MM.1S (cell line): Measurements from ENCODE around the gene CASP8.

Experiments used
- DNase-seq: peaks from one replicate; pipeline ENCODE4 v3.0.0-alpha.2; 2015
- H2AFZ ChIP-seq: fragments of 300-600 bp; sonication (generic); 2 replicates; pipeline ENCODE4 v1.6.0; 2016; ENCODE audit warnings: antibody characterized with exemption, low read length
- H3F3A ChIP-seq: fragments of 300-600 bp; sonication (generic); 2 replicates; pipeline ENCODE4 v1.6.1; 2016; ENCODE audit warnings: mild to moderate bottlenecking, antibody characterized with exemption, low read length, moderate library complexity, mixed read lengths; ENCODE audit not compliant: insufficient read depth
- H3K27ac ChIP-seq: fragments of 300-600 bp; sonication (generic); 2 replicates; pipeline ENCODE4 v1.5.1; 2016; ENCODE audit warnings: mild to moderate bottlenecking, low read length
- H3K27me3 ChIP-seq: fragments of 300-600 bp; sonication (generic); replicated peaks from 2 replicates; pipeline ENCODE4 v1.6.0; 2016; ENCODE audit warnings: low read length; ENCODE audit not compliant: insufficient read depth
- H3K36me3 ChIP-seq: fragments of 300-600 bp; sonication (generic); replicated peaks from 2 replicates; pipeline ENCODE4 v1.6.1; 2016; ENCODE audit warnings: mild to moderate bottlenecking, low read length, mixed read lengths; ENCODE audit not compliant: insufficient read depth
- H3K4me1 ChIP-seq: fragments of 300-600 bp; sonication (generic); 2 replicates; pipeline ENCODE4 v1.6.1; 2016; ENCODE audit warnings: low read length, mixed read lengths
- H3K4me2 ChIP-seq: fragments of 300-600 bp; sonication (generic); 2 replicates; pipeline ENCODE4 v1.6.0; 2016; ENCODE audit warnings: low read depth, low read length
- H3K4me3 ChIP-seq: fragments of 300-600 bp; sonication (generic); 2 replicates; pipeline ENCODE4 v1.5.1; 2016; ENCODE audit warnings: low read length, mixed read lengths
- H3K79me2 ChIP-seq: fragments of 300-600 bp; sonication (generic); 2 replicates; pipeline ENCODE4 v1.6.1; 2016; ENCODE audit warnings: mixed run types, low read length, mixed read lengths
- H3K9ac ChIP-seq: fragments of 300-600 bp; sonication (generic); 2 replicates; pipeline ENCODE4 v1.6.1; 2016; ENCODE audit warnings: low read length, mixed read lengths
- H3K9me2 ChIP-seq: fragments of 300-600 bp; sonication (generic); replicated peaks from 2 replicates; pipeline ENCODE4 v1.6.1; 2016; ENCODE audit warnings: mild to moderate bottlenecking, low read length, mixed read lengths; ENCODE audit not compliant: insufficient read depth
- H3K9me3 ChIP-seq: fragments of 300-600 bp; sonication (generic); replicated peaks from 2 replicates; pipeline ENCODE4 v1.6.1; 2016; ENCODE audit warnings: mild to moderate bottlenecking, low read length, mixed read lengths; ENCODE audit not compliant: insufficient read depth
- H4K20me1 ChIP-seq: fragments of 300-600 bp; sonication (generic); 2 replicates; pipeline ENCODE4 v1.6.1; 2016; ENCODE audit warnings: mild to moderate bottlenecking, low read length, moderate library complexity, mixed read lengths; ENCODE audit not compliant: insufficient read depth
- EZH2 ChIP-seq: fragments of 300-600 bp; sonication (generic); optimal IDR thresholded peaks from 2 replicates; pipeline ENCODE3; 2017; ENCODE audit warnings: low read depth, mild to moderate bottlenecking, antibody characterized with exemption, low read length, mixed read lengths
- EZH2phosphoT487 ChIP-seq: fragments of 300-600 bp; sonication (generic); IDR thresholded peaks from 2 replicates; pipeline ENCODE4 v1.6.1; 2018; ENCODE audit warnings: antibody characterized with exemption, low read length
- TF ChIP-seq, protein P1 (sequence below): fragments of 300-600 bp; sonication (generic); IDR thresholded peaks from 2 replicates; pipeline ENCODE4 v1.5.1; 2016; ENCODE audit warnings: antibody characterized with exemption, low read length, mixed read lengths

CASP8 gene

DNA sequence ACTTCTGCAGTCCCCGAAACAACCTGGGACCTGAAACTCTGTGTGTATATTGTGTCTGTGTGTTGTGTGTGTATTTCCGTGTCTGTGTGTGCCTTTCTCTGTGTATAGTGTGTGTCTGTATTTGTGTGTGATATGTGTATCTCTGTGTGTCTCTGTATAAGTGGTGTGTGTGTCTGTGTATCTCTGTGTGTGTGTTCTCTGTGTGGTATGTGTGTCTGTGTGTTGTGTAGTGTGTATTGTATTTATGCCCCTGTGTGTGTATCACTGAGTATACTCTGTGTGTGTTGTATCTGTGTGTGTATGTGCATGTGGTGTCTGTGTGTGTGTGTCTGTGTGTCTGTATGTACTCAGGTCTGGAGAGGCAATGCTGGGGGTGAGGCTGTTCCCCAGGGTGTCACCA lies 11.6 kb downstream of the CASP8 start:
- Histone ChIP-seq H4K20me1 (peaks cover 30% of the 10 kb centered on the region), H2AFZ (no peak overlapping the region), H3K9ac (no peak overlapping the region), H3K9me2 (no peaks in the 10 kb centered on the region), H3K9me3 (no peaks in the 10 kb centered on the region), H3K27me3 (no peaks in the 10 kb centered on the region), H3F3A (peaks cover 6% of the 10 kb centered on the region; the same call in 1 of the 2 replicates), H3K4me3 (no peak overlapping the region), H3K36me3 (peaks cover 31% of the 10 kb centered on the region), H3K4me1 (no peaks in the 10 kb centered on the region), H3K4me2 (no peak overlapping the region), H3K79me2 (peaks cover 99% of the 10 kb centered on the region), H3K27ac (no peak overlapping the region)
- no peak for DNase-seq
- TF ChIP-seq EZH2phosphoT487, result no peak

DNA sequence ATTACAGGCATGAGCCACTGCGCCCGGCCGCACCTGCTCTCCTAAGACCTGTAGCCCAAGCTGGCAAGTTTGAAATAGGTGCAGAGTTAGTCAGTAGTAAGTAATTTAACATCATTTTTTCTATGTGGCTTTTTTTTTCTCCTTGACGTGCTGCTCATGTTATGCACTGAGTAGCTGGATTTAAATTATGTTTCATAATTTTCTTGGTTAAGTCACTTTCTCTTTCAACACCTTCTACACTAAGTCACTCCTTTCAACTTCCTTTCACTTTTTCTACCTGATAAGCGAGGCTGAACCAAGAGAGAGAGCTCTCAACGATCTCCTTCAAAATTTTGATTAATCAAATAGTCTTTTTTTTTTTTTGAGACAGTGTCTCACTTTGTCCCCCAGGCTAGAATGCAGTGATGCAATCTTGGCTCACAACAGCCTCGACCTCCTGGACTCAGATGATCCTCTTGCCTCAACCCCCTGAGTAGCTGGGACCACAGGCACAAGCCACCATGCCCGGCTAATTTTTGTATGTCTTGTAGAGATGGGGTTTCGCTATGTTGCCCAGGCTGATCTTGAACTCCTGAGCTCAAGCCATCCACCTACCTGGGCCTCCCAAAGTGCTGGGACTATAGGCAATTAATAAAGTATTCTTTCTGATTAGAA lies 13.1 kb downstream of the CASP8 start:
- H4K20me1 ChIP-seq, result peaks cover 22% of the 10 kb centered on the region; the same call in 1 of the 2 replicates
- H3K4me2 ChIP-seq, result no peak overlapping the region
- peaks cover 83% of the 10 kb centered on the region for H3K79me2 ChIP-seq

DNA sequence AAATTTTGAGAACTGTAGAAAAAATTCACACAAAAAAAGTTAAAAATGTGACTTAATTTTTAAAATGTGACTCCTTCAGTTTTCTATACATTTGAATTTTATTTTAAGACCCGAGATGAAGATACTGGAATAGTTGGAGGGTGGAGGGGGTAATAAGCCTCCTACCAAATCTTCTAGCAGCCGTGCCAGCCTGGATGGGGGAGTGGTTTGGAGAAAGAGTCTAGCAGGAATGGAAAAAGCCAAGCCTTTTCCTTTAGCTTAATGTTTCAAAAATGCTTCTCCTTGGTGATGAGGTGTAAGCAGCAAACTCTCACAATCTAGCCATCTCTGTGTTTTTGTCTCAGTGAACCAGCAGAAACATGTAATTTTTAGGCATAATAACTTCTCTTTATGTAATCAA lies 14.7 kb downstream of the CASP8 start:
- Histone ChIP-seq H3K4me1 (no peaks in the 10 kb centered on the region), H3K9me3 (no peaks in the 10 kb centered on the region), H4K20me1 (0 out of 2 replicates have a peak, but pooled peaks cover 15% of the 10 kb centered on the region), H3K9ac (no peak overlapping the region), H3K27ac (no peak overlapping the region), H3K27me3 (no peaks in the 10 kb centered on the region), H3K4me3 (no peak overlapping the region), H3K36me3 (peaks cover 28% of the 10 kb centered on the region), H3K9me2 (no peaks in the 10 kb centered on the region), H2AFZ (no peak overlapping the region), H3K79me2 (peaks cover 73% of the 10 kb centered on the region), H3K4me2 (no peak overlapping the region), H3F3A (0 out of 2 replicates have a peak, but pooled peaks cover 3% of the 10 kb centered on the region)
- DNase-seq, result no peak
- TF ChIP-seq, protein P1, sequence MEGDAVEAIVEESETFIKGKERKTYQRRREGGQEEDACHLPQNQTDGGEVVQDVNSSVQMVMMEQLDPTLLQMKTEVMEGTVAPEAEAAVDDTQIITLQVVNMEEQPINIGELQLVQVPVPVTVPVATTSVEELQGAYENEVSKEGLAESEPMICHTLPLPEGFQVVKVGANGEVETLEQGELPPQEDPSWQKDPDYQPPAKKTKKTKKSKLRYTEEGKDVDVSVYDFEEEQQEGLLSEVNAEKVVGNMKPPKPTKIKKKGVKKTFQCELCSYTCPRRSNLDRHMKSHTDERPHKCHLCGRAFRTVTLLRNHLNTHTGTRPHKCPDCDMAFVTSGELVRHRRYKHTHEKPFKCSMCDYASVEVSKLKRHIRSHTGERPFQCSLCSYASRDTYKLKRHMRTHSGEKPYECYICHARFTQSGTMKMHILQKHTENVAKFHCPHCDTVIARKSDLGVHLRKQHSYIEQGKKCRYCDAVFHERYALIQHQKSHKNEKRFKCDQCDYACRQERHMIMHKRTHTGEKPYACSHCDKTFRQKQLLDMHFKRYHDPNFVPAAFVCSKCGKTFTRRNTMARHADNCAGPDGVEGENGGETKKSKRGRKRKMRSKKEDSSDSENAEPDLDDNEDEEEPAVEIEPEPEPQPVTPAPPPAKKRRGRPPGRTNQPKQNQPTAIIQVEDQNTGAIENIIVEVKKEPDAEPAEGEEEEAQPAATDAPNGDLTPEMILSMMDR, result no peak
- no peak for TF ChIP-seq EZH2phosphoT487
- TF ChIP-seq EZH2, result no peak

More for the DNA sequence above, 13.1 kb downstream of the CASP8 start:
- DNase-seq, result peak; percentile 3
- TF ChIP-seq EZH2, result no peak
- TF ChIP-seq, protein P1, result no peak
- TF ChIP-seq EZH2phosphoT487, result no peak
- Histone ChIP-seq H3K27ac (no peak overlapping the region), H3K9me2 (no peaks in the 10 kb centered on the region), H3K4me1 (no peaks in the 10 kb centered on the region), H3K9ac (no peak overlapping the region), H3K9me3 (no peaks in the 10 kb centered on the region), H3K27me3 (no peaks in the 10 kb centered on the region), H3K4me3 (no peak overlapping the region), H3K36me3 (peaks cover 25% of the 10 kb centered on the region), H2AFZ (no peak overlapping the region), H3F3A (peaks cover 6% of the 10 kb centered on the region; the same call in 1 of the 2 replicates)

DNA sequence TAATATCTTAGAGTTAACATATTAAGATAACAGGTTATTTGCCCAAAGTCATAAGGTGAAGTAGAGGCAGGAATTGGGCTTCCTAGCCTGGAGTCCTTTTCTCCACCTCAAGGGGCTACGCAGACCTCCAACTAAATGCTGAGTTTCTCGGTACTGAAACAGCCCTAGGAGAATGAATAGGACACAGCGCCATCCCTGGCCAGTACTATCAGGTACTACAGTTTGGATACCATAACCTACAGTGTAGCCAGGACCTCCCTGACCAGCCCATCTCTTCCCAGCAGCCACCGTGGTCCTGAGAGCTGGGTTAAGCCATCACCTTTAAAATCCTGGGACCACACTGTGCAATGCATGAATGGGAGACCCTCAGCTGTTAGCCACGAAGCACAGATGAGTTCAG lies 15.7 kb downstream of the CASP8 start:
- Histone ChIP-seq H3K4me3 (no peak overlapping the region), H3K9me3 (no peaks in the 10 kb centered on the region), H3K4me2 (no peak overlapping the region), H3F3A (0 out of 2 replicates have a peak, but pooled peaks cover 3% of the 10 kb centered on the region), H2AFZ (no peak overlapping the region), H3K27me3 (no peaks in the 10 kb centered on the region), H3K27ac (no peak overlapping the region), H3K9me2 (no peaks in the 10 kb centered on the region), H3K79me2 (peaks cover 71% of the 10 kb centered on the region), H3K4me1 (no peaks in the 10 kb centered on the region), H4K20me1 (0 out of 2 replicates have a peak, but pooled peaks cover 9% of the 10 kb centered on the region), H3K9ac (no peak overlapping the region), H3K36me3 (peaks cover 28% of the 10 kb centered on the region)
- TF ChIP-seq, protein P1, result no peak
- TF ChIP-seq EZH2phosphoT487 (no peak), EZH2 (no peak)
- DNase-seq, result no peak
